ENCODE data around the gene DLGAP4. TPM values are rescaled to one million over a fixed set of nuclear protein-coding genes. Genes with fewer than 3 reads are reported as not detected.

DLGAP4 gene
- total RNA-seq, 1 experiment from 2014 or later = 18.3 TPM

GRCh38 chr20:36528875-36529417 is 222.8 kb downstream of the DLGAP4 start:
- DNase-seq (ENCODE audit: low read depth) = no peak

GRCh38 chr20:36532388-36532787 is 226.2 kb downstream of the DLGAP4 start:
- DNase-seq (ENCODE audit: low read depth) = no peak

GRCh38 chr20:36532822-36533221 is 226.7 kb downstream of the DLGAP4 start:
- no peak for DNase-seq (ENCODE audit: low read depth)

DNA sequence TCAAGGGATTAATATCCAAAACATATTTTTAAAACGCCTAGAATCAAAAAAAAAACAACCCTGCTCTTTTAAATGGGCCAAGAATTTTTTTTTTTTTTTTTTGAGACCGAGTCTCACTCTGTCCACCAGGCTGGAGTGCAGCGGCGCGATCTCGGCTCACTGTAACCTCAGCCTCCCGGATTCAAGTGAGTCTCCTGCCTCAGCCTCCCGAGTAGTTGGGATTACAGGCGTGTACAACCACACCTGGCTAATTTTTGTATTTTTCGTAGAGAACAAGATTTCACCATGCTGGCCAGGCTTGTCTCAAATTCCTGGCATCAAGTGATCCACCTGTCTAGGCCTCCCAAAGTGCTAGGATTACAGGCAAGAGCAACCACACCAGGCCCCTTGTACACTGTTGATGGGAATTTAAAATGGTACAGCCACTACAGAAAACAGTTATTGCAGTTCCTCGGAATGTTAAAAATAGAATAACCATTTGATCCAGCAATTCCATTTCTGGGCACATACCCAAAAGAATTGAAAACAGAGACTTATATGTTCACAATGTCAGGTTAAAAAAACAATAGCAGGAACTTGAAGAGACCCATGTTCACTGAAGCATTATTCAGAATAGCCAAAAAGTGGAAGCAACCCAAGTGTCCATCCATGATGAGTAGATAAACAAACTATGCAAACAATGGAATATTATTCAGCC is 232.0 kb downstream of the DLGAP4 start:
- no peak for DNase-seq (ENCODE audit: low read depth)

- no peak for DNase-seq (ENCODE audit: low read depth)
Measured at GRCh38 chr20:36540551-36541211, 234.5 kb downstream of the DLGAP4 start.

- DNase-seq (ENCODE audit: low read depth) = peak; percentile 64
Measured at GRCh38 chr20:36541227-36541767, 235.2 kb downstream of the DLGAP4 start, which contains the start of gene MYL9. MYL9 (plus strand) TSS chr20:36541519; CDS start chr20:36544885, 3,366 bp downstream.

DNA sequence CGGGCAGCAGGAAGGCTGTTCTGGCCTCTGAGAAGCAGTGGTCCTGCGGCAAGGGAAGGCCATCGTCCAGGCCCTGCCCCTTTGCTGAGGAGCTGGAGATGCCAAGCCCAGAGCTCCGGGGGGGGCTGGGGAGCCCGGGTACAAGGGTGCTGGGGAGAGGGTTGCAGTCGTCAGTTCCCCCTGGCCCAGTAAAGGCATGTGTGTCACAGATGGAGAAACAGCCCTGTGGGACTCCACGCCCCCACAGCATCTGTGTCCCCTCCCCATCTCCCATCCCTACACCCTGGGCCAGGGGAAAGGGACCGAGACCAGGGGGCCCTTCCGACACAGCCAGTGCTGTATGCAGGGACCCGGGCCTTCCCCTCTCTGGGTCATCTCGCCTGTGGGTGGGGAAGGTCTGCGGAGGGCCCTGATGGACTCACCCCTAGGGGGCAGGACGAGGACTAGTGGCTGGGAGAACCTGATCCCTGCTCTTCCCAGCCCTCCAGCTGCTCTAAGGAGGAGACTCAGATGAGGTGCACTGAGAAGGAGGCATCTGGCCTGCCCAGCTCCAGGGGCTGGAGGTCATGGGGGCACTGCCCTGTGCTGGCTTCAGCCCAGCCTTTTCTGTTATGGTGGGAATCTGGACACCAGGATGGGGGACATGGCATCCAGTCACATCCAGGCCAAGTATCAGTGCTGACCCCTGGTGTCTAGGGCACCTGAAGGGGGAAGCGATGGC is 235.8 kb downstream of the DLGAP4 start:
- DNase-seq (ENCODE audit: low read depth) = peak; percentile 34

DNA sequence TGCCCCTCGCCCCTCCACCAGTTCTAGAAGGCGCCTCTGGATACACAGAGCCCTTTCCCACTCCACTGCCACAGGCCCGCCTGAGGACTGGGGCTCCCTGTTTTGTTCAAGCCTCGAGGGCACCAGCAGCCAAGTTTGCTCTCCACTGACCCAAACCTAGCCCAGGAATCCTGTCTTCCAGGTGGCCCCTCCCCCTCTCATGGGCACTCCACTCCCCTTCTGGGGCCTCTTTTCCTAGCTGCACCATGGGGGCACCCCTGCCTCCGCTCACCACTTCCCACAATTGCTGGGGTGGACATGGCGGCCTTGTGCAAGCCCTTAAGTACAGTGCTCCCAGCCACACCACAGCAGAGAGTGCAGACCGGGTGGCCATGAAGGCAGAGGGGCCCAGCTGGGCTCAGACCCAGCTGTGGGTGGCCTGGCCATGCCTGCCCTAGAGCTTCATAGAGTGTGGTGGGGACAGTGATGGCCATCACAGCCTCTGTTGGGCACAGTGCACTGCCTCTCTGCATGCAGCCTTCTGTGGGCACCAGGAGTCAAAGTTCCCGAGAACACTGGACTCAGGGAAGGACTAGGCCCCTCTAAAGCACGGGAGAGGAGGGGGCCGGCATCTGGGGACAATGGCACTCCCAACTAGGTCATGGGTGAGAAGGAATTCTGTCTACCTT is 236.5 kb downstream of the DLGAP4 start:
- no peak for DNase-seq (ENCODE audit: low read depth)

- DNase-seq (ENCODE audit: low read depth) = peak; percentile 77
Measured at GRCh38 chr20:36543184-36544133, 237.3 kb downstream of the DLGAP4 start.

GRCh38 chr20:36544134-36545018 is 238.2 kb downstream of the DLGAP4 start:
- DNase-seq (ENCODE audit: low read depth) = peak; percentile 49

GRCh38 chr20:36546111-36546736 is 240.1 kb downstream of the DLGAP4 start:
- no peak for DNase-seq (ENCODE audit: low read depth)

- DNase-seq (ENCODE audit: low read depth) = no peak
Measured at GRCh38 chr20:36547186-36548005, 241.3 kb downstream of the DLGAP4 start.

DNA sequence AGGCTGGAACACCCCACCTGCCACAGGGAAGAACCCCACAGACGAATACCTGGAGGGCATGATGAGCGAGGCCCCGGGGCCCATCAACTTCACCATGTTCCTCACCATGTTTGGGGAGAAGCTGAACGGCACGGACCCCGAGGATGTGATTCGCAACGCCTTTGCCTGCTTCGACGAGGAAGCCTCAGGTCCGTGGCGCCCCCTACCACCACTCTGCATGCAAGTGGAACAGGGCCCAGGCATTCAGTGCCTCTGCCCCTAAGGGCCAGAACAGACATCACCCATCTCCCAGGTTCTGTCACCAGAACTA is 241.8 kb downstream of the DLGAP4 start:
- no peak for DNase-seq (ENCODE audit: low read depth)

DNA sequence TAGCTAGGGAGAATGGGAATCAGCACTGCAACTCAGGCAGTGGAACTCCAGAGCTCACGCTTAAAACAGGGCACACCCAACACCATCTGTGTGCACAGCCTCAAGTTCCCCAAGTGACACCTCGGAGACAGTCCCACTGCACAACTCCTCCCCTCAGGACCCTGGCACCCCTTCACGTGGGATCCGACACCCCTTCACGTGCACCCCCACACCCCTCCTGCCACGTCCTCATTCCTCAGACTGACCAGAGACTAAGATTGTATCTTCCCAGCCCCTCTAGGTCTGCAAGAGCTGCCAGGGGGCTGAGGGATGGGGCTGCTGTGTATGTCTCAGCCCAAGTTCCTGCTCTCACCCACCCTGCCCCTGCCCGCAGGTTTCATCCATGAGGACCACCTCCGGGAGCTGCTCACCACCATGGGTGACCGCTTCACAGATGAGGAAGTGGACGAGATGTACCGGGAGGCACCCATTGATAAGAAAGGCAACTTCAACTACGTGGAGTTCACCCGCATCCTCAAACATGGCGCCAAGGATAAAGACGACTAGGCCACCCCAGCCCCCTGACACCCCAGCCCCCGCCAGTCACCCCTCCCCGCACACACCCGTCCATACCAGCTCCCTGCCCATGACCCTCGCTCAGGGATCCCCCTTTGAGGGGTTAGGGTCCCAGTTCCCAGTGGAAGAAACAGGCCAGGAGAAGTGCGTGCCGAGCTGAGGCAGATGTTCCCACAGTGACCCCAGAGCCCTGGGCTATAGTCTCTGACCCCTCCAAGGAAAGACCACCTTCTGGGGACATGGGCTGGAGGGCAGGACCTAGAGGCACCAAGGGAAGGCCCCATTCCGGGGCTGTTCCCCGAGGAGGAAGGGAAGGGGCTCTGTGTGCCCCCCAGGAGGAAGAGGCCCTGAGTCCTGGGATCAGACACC is 242.8 kb downstream of the DLGAP4 start:
- no peak for DNase-seq (ENCODE audit: low read depth)

DNA sequence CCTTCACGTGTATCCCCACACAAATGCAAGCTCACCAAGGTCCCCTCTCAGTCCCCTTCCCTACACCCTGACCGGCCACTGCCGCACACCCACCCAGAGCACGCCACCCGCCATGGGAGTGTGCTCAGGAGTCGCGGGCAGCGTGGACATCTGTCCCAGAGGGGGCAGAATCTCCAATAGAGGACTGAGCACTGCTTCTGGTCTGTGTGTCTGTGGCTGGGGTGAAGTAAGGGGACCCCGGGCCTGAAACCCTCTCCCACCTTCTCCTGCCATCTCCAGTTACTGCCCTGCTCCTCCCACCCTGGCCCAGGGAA is 243.4 kb downstream of the DLGAP4 start:
- DNase-seq (ENCODE audit: low read depth) = no peak

DNA sequence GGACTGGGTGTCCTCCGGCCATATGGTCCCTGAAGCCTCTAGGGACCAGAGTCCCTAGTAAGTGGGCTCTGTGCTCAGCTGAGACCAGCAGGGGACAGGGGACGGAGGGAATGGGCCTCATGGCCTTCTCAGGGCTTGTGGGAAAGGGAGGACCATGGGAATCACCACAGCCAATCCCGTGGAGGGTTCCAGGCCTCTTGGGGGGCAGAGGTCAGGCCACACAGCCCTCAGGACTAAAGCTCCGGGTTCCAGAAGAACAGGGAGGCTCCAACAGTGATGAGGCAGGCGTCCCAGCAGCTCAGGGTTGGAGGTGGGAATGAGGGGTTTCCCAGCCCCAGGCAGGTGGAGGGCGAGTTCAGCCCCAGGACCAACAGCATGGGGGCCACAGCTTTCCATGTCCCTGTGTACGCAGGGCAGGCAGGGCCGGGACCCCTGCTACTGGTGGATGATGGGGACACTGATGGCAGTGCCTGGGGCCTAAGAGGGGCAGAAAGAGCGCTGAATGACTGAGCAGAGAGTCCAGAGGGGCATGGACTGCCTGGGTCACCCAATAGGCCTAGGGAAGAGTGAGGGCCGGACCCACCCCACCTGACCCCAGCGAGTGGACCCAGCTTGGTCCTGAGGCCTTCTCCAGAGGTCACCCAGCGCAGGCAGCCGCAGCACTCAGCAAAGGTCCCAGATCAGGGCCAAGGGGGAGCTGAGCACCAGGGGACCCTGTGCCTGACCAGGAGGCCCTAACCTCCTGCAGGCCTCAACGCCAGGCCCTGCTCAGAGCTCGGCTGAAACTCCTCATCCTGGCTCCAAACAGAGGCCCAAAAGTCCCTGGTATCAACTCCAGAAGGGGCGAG is 244.0 kb downstream of the DLGAP4 start:
- DNase-seq (ENCODE audit: low read depth) = no peak
